ENCODE results near the gene TMEM163. TPM values are rescaled to one million over a fixed set of nuclear protein-coding genes. Genes with fewer than 3 reads are reported as not detected.

Gene TMEM163
- total and polyA plus RNA-seq, 2 donors from 2014 or later, result 2.6 to 5.9 TPM

DNA sequence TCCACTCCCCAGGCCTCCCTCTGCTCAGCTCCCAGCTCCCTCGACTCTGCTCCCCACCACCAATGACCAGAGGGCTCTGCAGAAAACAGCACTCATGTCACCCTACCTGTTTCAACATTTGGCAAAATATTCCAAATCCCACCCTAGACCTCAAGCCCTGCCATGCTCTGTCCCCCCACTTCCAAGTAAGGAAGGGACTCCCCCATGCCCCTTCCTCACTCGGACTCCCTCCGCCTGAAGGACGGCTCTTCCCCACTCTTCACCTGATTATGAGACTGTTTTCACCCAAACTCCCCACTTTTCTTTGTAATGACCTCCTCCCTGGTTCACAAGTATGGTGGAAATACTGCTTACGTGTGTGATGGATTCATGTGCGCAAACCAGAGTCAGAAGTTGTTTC, 256.5 kb downstream of the TMEM163 start:
- Histone ChIP-seq H3K9me3 (ENCODE audit: control insufficient read depth in 2 of 3, insufficient read depth in 1 of 3, low read length in 3 of 3) (no peaks in the 10 kb centered on the region), H3K27ac (ENCODE audit: low read depth in 2 of 2, low read length in 2 of 2) (no peak overlapping the region), H3K36me3 (ENCODE audit: control insufficient read depth in 2 of 3, insufficient read depth in 3 of 3, low read length in 3 of 3) (no peaks in the 10 kb centered on the region), H3K4me1 (ENCODE audit: control insufficient read depth in 2 of 3, insufficient read depth in 2 of 3, low read depth in 1 of 3, low read length in 3 of 3) (no peaks in the 10 kb centered on the region), H3K4me3 (ENCODE audit: low read length in 3 of 3) (no peak overlapping the region), H3K9ac (ENCODE audit: low read length in 3 of 3) (no peak overlapping the region), H3K27me3 (ENCODE audit: control insufficient read depth, insufficient read depth, low read length) (no peaks in the 10 kb centered on the region)
- TF ChIP-seq, protein P1, sequence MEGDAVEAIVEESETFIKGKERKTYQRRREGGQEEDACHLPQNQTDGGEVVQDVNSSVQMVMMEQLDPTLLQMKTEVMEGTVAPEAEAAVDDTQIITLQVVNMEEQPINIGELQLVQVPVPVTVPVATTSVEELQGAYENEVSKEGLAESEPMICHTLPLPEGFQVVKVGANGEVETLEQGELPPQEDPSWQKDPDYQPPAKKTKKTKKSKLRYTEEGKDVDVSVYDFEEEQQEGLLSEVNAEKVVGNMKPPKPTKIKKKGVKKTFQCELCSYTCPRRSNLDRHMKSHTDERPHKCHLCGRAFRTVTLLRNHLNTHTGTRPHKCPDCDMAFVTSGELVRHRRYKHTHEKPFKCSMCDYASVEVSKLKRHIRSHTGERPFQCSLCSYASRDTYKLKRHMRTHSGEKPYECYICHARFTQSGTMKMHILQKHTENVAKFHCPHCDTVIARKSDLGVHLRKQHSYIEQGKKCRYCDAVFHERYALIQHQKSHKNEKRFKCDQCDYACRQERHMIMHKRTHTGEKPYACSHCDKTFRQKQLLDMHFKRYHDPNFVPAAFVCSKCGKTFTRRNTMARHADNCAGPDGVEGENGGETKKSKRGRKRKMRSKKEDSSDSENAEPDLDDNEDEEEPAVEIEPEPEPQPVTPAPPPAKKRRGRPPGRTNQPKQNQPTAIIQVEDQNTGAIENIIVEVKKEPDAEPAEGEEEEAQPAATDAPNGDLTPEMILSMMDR (IDR thresholded peaks at IDR 0.05; ENCODE audit: borderline replicate concordance, extremely low read depth, insufficient read depth), result no peak
- intact Hi-C loops (cut with DNase I), result no loop called here
- FAIRE-seq (no peak), DNase-seq (peak in 1 of 5 donors; percentile 30)

DNA sequence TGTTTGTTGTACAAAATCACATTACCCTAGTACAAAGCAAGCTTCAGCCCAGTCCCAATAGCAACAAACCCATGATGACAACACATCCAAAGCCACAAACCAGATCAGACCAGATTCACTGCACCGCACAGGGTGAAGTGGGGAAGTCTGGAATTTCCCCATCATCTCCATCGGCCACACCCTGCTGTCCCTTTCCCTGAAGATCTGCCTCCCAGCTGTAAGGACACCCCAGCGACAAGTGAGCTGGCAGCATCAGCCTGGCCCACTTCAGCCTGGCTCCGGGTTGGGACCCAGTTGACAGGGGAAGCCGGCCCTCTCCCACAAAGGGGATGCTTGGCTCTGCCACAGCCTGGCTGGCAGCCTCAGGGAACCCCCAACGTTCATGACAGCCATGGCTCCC, 257.3 kb downstream of the TMEM163 start:
- H3K4me3 ChIP-seq (ENCODE audit: low read length in 3 of 3), result no peak overlapping the region
- no peaks in the 10 kb centered on the region for H3K9me3 ChIP-seq (ENCODE audit: control insufficient read depth in 2 of 3, insufficient read depth in 1 of 3, low read length in 3 of 3)
- no peaks in the 10 kb centered on the region for H3K36me3 ChIP-seq (ENCODE audit: control insufficient read depth in 2 of 3, insufficient read depth in 3 of 3, low read length in 3 of 3)
- TF ChIP-seq, protein P1 (IDR thresholded peaks at IDR 0.05; ENCODE audit: borderline replicate concordance, extremely low read depth, insufficient read depth), result no peak
- FAIRE-seq (no peak), DNase-seq (peak in 1 of 5 donors; percentile 28)
- no peak overlapping the region for H3K27ac ChIP-seq (ENCODE audit: low read depth in 2 of 2, low read length in 2 of 2)
- H3K27me3 ChIP-seq (ENCODE audit: control insufficient read depth, insufficient read depth, low read length), result no peaks in the 10 kb centered on the region
- no peak overlapping the region for H3K9ac ChIP-seq (ENCODE audit: low read length in 3 of 3)
- H3K4me1 ChIP-seq (ENCODE audit: control insufficient read depth in 2 of 3, insufficient read depth in 2 of 3, low read depth in 1 of 3, low read length in 3 of 3), result no peaks in the 10 kb centered on the region
- intact Hi-C loops (cut with DNase I), result no loop called here

DNA sequence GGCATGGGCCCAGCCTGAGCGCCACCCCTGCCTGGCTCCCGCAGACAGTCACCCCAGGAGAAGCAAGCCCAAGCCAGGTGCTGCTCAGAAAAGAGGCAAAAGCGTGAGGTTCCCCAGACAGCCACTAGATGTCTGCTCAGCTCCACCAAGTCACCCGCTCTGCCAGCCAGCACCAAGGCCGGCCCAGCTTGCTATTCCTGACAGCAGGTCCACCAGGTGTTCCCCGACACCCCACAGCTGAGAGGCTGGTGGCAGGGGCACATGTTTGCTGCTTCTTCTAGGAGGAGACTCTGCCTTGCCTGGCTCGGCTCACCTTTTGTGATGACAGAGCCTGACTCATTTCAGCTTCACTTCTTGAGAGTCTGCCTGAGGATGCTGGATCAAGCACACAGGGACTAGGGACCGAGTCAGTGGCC, 258.2 kb downstream of the TMEM163 start:
- no peaks in the 10 kb centered on the region for H3K27me3 ChIP-seq (ENCODE audit: control insufficient read depth, insufficient read depth, low read length)
- H3K9ac ChIP-seq (ENCODE audit: low read length in 3 of 3), result no peak overlapping the region
- FAIRE-seq, result no peak
- no peaks in the 10 kb centered on the region for H3K9me3 ChIP-seq (ENCODE audit: control insufficient read depth in 2 of 3, insufficient read depth in 1 of 3, low read length in 3 of 3)
- intact Hi-C loops (cut with DNase I), result no loop called here
- H3K27ac ChIP-seq (ENCODE audit: low read depth in 2 of 2, low read length in 2 of 2), result no peak overlapping the region
- no peaks in the 10 kb centered on the region for H3K36me3 ChIP-seq (ENCODE audit: control insufficient read depth in 2 of 3, insufficient read depth in 3 of 3, low read length in 3 of 3)
- H3K4me1 ChIP-seq (ENCODE audit: control insufficient read depth in 2 of 3, insufficient read depth in 2 of 3, low read depth in 1 of 3, low read length in 3 of 3), result peaks cover 0 to under 1% (median 0%) of the 10 kb centered on the region in 3 donors
- peak; percentile 73 to 86 (median 79) for DNase-seq
- TF ChIP-seq, protein P1 (IDR thresholded peaks at IDR 0.05; ENCODE audit: borderline replicate concordance, extremely low read depth, insufficient read depth), result peak; percentile 73
- H3K4me3 ChIP-seq (ENCODE audit: low read length in 3 of 3), result no peak overlapping the region
